Vagina (tissue), 2 donors: Measurements from ENCODE around the gene CCBE1. TPM values are rescaled to one million over a fixed set of nuclear protein-coding genes. Genes with fewer than 3 reads are reported as not detected.

Experiments
- DNase-seq, 2 donors: peaks; one replicate each; pipeline ENCODE4 v3.0.0-alpha.2; 2017; ENCODE audit errors: extremely low spot score in 2 of 2
- H3K27ac ChIP-seq: fragments of 200-600 bp; sonication (generic); one replicate; pipeline ENCODE4 v1.5.1; 2019
- H3K27me3 ChIP-seq: fragments of 200-600 bp; sonication (generic); one replicate; pipeline ENCODE4 v1.5.1; 2019
- H3K36me3 ChIP-seq, 2 donors: fragments of 200-600 bp; sonication (generic); one replicate each; pipeline ENCODE4 v1.5.1; 2017 to 2019
- H3K4me1 ChIP-seq: fragments of 200-600 bp; sonication (generic); one replicate; pipeline ENCODE4 v1.5.1; 2019
- H3K4me3 ChIP-seq, 2 donors: fragments of 200-600 bp; sonication (generic); 1 replicate in 1 of 2; 2 replicates in 1 of 2; pipeline ENCODE4 v1.5.1; 2016 to 2019
- H3K9me3 ChIP-seq: fragments of 200-600 bp; sonication (generic); one replicate; pipeline ENCODE4 v1.5.1; 2019
- CTCF ChIP-seq, 3 experiments: fragments of 450-650 bp in 2 of 3; fragments of 200-600 bp in 1 of 3; sonication (generic) in 1 of 3; IDR thresholded peaks; one replicate each; pipeline ENCODE4 v1.5.1; 2017 to 2019; ENCODE audit warnings: antibody characterized with exemption in 3 of 3, mild to moderate bottlenecking in 2 of 3, moderate library complexity in 2 of 3
- POLR2A ChIP-seq, 2 donors: fragments of 450-650 bp; IDR thresholded peaks; one replicate each; pipeline ENCODE4 v1.6.1; 2017; ENCODE audit warnings: antibody characterized with exemption in 2 of 2, mild to moderate bottlenecking in 2 of 2, moderate library complexity in 2 of 2
- POLR2AphosphoS5 ChIP-seq, 2 donors: sonication (generic); formaldehyde crosslinking; IDR thresholded peaks; one replicate each; pipeline ENCODE4 v1.9.0; 2017; ENCODE audit warnings: antibody characterized with exemption in 2 of 2, mild to moderate bottlenecking in 2 of 2, low read depth in 1 of 2; ENCODE audit not compliant: insufficient read depth in 1 of 2
- intact Hi-C: fragments of 100-400 bp; cut with DNase I; formaldehyde crosslinking; loops from one replicate; pipeline ENCODE4 v1.15.1; 2023
- total RNA-seq: library from RNA; depleted of rRNA; stranded (reverse); fragments of >200 nt; gene quantifications from one replicate; pipeline ENCODE4 v1.2.3, GENCODE V29; 2016

The CCBE1 gene
- total RNA-seq, 1 donor from 2014 or later, result 2.9 TPM

- Histone ChIP-seq H3K4me3 (no peak overlapping the region), H3K27me3 (peaks cover 5% of the 10 kb centered on the region), H3K9me3 (no peaks in the 10 kb centered on the region), H3K36me3 (no peaks in the 10 kb centered on the region), H3K27ac (no peak overlapping the region), H3K4me1 (peaks cover 13% of the 10 kb centered on the region)
- DNase-seq, result no peak
- intact Hi-C loops, result no loop called here
- TF ChIP-seq POLR2AphosphoS5 (IDR thresholded peaks at IDR 0.05; ENCODE audit: insufficient read depth in 1 of 2, low read depth in 1 of 2), result no peak
- TF ChIP-seq CTCF (IDR thresholded peaks at IDR 0.05), result no peak
- no peak for TF ChIP-seq POLR2A (IDR thresholded peaks at IDR 0.05)
These were observed 4.0 kb upstream of the CCBE1 start for GRCh38 chr18:59701272-59701671.

GRCh38 chr18:59700535-59700967, 3.3 kb upstream of the CCBE1 start:
- intact Hi-C loops, result no loop called here
- no peak overlapping the region for H3K27ac ChIP-seq
- no peaks in the 10 kb centered on the region for H3K9me3 ChIP-seq
- no peak for DNase-seq
- H3K27me3 ChIP-seq, result peaks cover 5% of the 10 kb centered on the region
- H3K36me3 ChIP-seq, result no peaks in the 10 kb centered on the region
- peaks cover 20% of the 10 kb centered on the region for H3K4me1 ChIP-seq
- H3K4me3 ChIP-seq, result no peak overlapping the region
- no peak for TF ChIP-seq CTCF (IDR thresholded peaks at IDR 0.05)
- TF ChIP-seq POLR2A (IDR thresholded peaks at IDR 0.05), result no peak
- TF ChIP-seq POLR2AphosphoS5 (IDR thresholded peaks at IDR 0.05; ENCODE audit: insufficient read depth in 1 of 2, low read depth in 1 of 2), result no peak

GRCh38 chr18:59699750-59700534, 2.7 kb upstream of the CCBE1 start:
- peaks cover 5% of the 10 kb centered on the region for H3K27me3 ChIP-seq
- intact Hi-C loops, result no loop called here
- DNase-seq, result no peak
- no peak for TF ChIP-seq POLR2AphosphoS5 (IDR thresholded peaks at IDR 0.05; ENCODE audit: insufficient read depth in 1 of 2, low read depth in 1 of 2)
- no peak for TF ChIP-seq CTCF (IDR thresholded peaks at IDR 0.05)
- TF ChIP-seq POLR2A (IDR thresholded peaks at IDR 0.05), result no peak
- no peak overlapping the region for H3K4me3 ChIP-seq
- peaks cover 22% of the 10 kb centered on the region for H3K4me1 ChIP-seq
- H3K36me3 ChIP-seq, result no peaks in the 10 kb centered on the region
- H3K27ac ChIP-seq, result no peak overlapping the region
- H3K9me3 ChIP-seq, result no peaks in the 10 kb centered on the region

- TF ChIP-seq POLR2AphosphoS5 (IDR thresholded peaks at IDR 0.05; ENCODE audit: insufficient read depth in 1 of 2, low read depth in 1 of 2), result no peak
- TF ChIP-seq CTCF (IDR thresholded peaks at IDR 0.05), result no peak
- TF ChIP-seq POLR2A (IDR thresholded peaks at IDR 0.05), result no peak
- DNase-seq, result no peak
- Histone ChIP-seq H3K27me3 (peaks cover 5% of the 10 kb centered on the region), H3K9me3 (no peaks in the 10 kb centered on the region), H3K4me1 (peaks cover 22% of the 10 kb centered on the region), H3K27ac (no peak overlapping the region), H3K4me3 (no peak overlapping the region), H3K36me3 (no peaks in the 10 kb centered on the region)
- intact Hi-C loops, result no loop called here
These were observed 1.8 kb upstream of the CCBE1 start for GRCh38 chr18:59699061-59699460.
